ENCODE results near the gene TMEM198.

TMEM198 gene

GRCh38 chr2:219545943-219546352, 2.1 kb downstream of the TMEM198 start:
- DNase-seq: no peak

GRCh38 chr2:219547621-219548020, 3.8 kb downstream of the TMEM198 start:
- no peak for DNase-seq

GRCh38 chr2:219548990-219549389, 5.2 kb downstream of the TMEM198 start:
- no peak for DNase-seq

- DNase-seq: no peak
These were observed 5.8 kb downstream of the TMEM198 start for GRCh38 chr2:219549619-219550018.

GRCh38 chr2:219551441-219552381, 7.9 kb downstream of the TMEM198 start:
- no peak for DNase-seq

GRCh38 chr2:219552382-219553167, 8.7 kb downstream of the TMEM198 start:
- DNase-seq: peak; percentile 77

- DNase-seq: no peak
These were observed 9.3 kb downstream of the TMEM198 start for GRCh38 chr2:219553168-219553417.

GRCh38 chr2:219553463-219553963, 9.7 kb downstream of the TMEM198 start:
- DNase-seq: no peak

GRCh38 chr2:219554350-219554749, 10.5 kb downstream of the TMEM198 start:
- DNase-seq: no peak

- no peak for DNase-seq
These were observed 12.1 kb downstream of the TMEM198 start for GRCh38 chr2:219555956-219556355.

- no peak for DNase-seq
These were observed 12.6 kb downstream of the TMEM198 start for GRCh38 chr2:219556413-219556812.

GRCh38 chr2:219557320-219557719, 13.5 kb downstream of the TMEM198 start:
- DNase-seq: no peak

- DNase-seq: no peak
These were observed 14.3 kb downstream of the TMEM198 start for GRCh38 chr2:219557791-219558785.

- DNase-seq: no peak
These were observed 15.5 kb downstream of the TMEM198 start for GRCh38 chr2:219559156-219559915.

- DNase-seq: no peak
These were observed 16.4 kb downstream of the TMEM198 start for GRCh38 chr2:219560037-219560892.

GRCh38 chr2:219560893-219561178, 17.0 kb downstream of the TMEM198 start:
- no peak for DNase-seq

GRCh38 chr2:219561179-219562048, 17.6 kb downstream of the TMEM198 start:
- DNase-seq: no peak

- DNase-seq: no peak
These were observed 18.5 kb downstream of the TMEM198 start for GRCh38 chr2:219562049-219563020.

All from stimulated activated CD4-positive, alpha-beta T cell treated with anti-CD3 and anti-CD28 coated beads, Interleukin-1b, Interleukin-23, amount 100 ng/mL, for 48 hours (primary cell).